Peyer's patch (tissue), 4 donors: ENCODE data around the gene PIK3C2G. TPM values are rescaled to one million over a fixed set of nuclear protein-coding genes. Genes with fewer than 3 reads are reported as not detected.

Experiments used
- DNase-seq, 3 donors: peaks; one replicate each; pipeline ENCODE4 v3.0.0-alpha.2; 2017 to 2019
- H3K27ac ChIP-seq, 4 donors: fragments of 200-600 bp; sonication (generic); one replicate each; pipeline ENCODE4 v1.5.1; 2016 to 2019
- H3K27me3 ChIP-seq, 2 donors: fragments of 200-600 bp; sonication (generic); one replicate each; pipeline ENCODE4 v1.5.1; 2019
- H3K36me3 ChIP-seq, 3 donors: fragments of 200-600 bp; sonication (generic); one replicate each; pipeline ENCODE4 v1.5.1; 2016 to 2019
- H3K4me1 ChIP-seq, 4 donors: fragments of 200-600 bp; sonication (generic); one replicate each; pipeline ENCODE4 v1.5.1; 2016 to 2019
- H3K4me3 ChIP-seq, 4 donors: fragments of 200-600 bp; sonication (generic); 1 replicate in 3 of 4; 2 replicates in 1 of 4; pipeline ENCODE4 v1.5.1; 2016 to 2019; ENCODE audit warnings: mild to moderate bottlenecking in 1 of 4
- H3K9me3 ChIP-seq, 4 donors: fragments of 200-600 bp; sonication (generic); one replicate each; pipeline ENCODE4 v1.5.1; 2016 to 2019; ENCODE audit warnings: mild to moderate bottlenecking in 1 of 4
- POLR2A ChIP-seq, 2 donors: fragments of 450-650 bp; IDR thresholded peaks; one replicate each; pipeline ENCODE4 v1.5.1; 2017; ENCODE audit warnings: antibody characterized with exemption in 2 of 2, mild to moderate bottlenecking in 2 of 2, moderate library complexity in 2 of 2
- total RNA-seq, 4 donors: library from RNA; depleted of rRNA; stranded (reverse); fragments of >200 nt; gene quantifications; one replicate each; pipeline ENCODE4 v1.1.0, GENCODE V29; 2016
- TF ChIP-seq, protein P1 (sequence below), 6 experiments: fragments of 450-650 bp in 4 of 6; fragments of 200-600 bp in 2 of 6; sonication (generic) in 1 of 6; IDR thresholded peaks; one replicate each; pipeline ENCODE4 v1.5.1; 2017 to 2019; ENCODE audit warnings: antibody characterized with exemption in 6 of 6, mild to moderate bottlenecking in 3 of 6, moderate library complexity in 1 of 6

Gene PIK3C2G
- total RNA-seq, 4 donors from 2014 or later = 4.1 to 32.1 (median 24.6) TPM

DNA sequence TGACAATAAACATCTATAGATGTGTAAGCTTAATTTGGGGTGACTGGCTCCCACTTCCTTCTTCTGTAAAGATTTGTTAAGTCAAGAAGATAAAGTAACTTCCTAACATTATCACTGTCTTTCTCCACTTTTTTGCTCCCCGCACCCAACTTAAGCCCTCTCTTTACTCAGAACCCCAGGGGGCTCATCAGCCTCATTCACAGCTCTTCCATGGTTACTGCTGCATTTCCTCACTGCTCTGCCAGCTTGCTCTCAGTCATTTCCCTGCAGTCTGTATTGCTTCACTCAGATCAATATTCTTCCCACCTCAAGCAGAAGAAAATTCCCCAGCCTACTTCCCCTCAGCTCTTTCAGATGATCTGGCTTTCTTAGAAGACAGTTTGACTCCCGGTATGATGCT, 102.0 kb downstream of the PIK3C2G start:
- Histone ChIP-seq H3K4me1 (no peaks in the 10 kb centered on the region), H3K9me3 (no peaks in the 10 kb centered on the region), H3K27me3 (no peaks in the 10 kb centered on the region), H3K4me3 (no peak overlapping the region), H3K27ac (no peak overlapping the region), H3K36me3 (no peaks in the 10 kb centered on the region)
- DNase-seq = no peak
- TF ChIP-seq, protein P1, sequence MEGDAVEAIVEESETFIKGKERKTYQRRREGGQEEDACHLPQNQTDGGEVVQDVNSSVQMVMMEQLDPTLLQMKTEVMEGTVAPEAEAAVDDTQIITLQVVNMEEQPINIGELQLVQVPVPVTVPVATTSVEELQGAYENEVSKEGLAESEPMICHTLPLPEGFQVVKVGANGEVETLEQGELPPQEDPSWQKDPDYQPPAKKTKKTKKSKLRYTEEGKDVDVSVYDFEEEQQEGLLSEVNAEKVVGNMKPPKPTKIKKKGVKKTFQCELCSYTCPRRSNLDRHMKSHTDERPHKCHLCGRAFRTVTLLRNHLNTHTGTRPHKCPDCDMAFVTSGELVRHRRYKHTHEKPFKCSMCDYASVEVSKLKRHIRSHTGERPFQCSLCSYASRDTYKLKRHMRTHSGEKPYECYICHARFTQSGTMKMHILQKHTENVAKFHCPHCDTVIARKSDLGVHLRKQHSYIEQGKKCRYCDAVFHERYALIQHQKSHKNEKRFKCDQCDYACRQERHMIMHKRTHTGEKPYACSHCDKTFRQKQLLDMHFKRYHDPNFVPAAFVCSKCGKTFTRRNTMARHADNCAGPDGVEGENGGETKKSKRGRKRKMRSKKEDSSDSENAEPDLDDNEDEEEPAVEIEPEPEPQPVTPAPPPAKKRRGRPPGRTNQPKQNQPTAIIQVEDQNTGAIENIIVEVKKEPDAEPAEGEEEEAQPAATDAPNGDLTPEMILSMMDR (IDR thresholded peaks at IDR 0.05) = no peak
- TF ChIP-seq POLR2A (IDR thresholded peaks at IDR 0.05) = no peak

DNA sequence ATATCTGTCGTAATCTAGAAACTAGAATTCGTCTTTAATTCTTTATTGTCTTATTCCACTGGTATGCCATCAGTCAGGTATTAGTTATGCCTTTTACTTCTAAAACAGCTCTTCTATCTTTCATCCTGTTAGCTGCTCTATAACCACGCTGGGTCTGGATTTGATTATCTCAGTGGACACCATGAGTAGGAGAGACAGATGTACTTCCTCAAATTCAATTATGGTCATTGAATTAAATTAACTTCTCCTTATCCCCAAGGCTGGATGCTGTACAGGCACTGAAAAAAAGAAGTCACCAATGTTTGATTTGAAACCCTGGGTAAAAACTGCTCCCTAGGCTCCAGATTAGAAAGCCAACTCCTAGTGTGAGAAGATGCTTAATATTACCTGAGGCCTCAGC, 107.3 kb downstream of the PIK3C2G start:
- H3K27ac ChIP-seq = no peak overlapping the region
- H3K9me3 ChIP-seq = no peaks in the 10 kb centered on the region
- DNase-seq = no peak
- no peak overlapping the region for H3K4me3 ChIP-seq
- no peaks in the 10 kb centered on the region for H3K36me3 ChIP-seq
- no peaks in the 10 kb centered on the region for H3K4me1 ChIP-seq
- no peaks in the 10 kb centered on the region for H3K27me3 ChIP-seq
- no peak for TF ChIP-seq POLR2A (IDR thresholded peaks at IDR 0.05)
- TF ChIP-seq, protein P1 (IDR thresholded peaks at IDR 0.05) = no peak

DNA sequence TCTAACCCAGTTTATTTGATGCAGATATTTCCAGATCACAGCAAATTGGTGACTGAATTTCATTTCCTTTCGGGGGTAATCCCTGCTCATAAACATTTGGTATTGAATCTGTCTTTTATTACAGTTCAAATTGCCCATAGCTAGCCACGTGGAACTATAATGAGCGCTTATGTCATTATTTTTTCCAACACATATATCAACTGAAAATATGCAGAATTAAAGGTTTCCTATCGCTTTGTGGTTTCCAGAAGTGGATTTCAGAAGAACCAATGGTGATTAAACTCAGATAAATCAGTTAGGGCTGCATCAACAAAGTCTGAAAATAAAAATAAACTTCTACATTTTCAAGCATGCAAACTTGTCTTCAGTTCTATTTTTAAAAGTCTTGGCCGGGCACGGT, 111.9 kb downstream of the PIK3C2G start:
- no peak for TF ChIP-seq POLR2A (IDR thresholded peaks at IDR 0.05)
- TF ChIP-seq, protein P1 (IDR thresholded peaks at IDR 0.05) = no peak
- Histone ChIP-seq H3K27me3 (no peaks in the 10 kb centered on the region), H3K27ac (no peak overlapping the region), H3K9me3 (no peaks in the 10 kb centered on the region), H3K36me3 (no peaks in the 10 kb centered on the region), H3K4me3 (no peak overlapping the region), H3K4me1 (no peaks in the 10 kb centered on the region)
- no peak for DNase-seq

DNA sequence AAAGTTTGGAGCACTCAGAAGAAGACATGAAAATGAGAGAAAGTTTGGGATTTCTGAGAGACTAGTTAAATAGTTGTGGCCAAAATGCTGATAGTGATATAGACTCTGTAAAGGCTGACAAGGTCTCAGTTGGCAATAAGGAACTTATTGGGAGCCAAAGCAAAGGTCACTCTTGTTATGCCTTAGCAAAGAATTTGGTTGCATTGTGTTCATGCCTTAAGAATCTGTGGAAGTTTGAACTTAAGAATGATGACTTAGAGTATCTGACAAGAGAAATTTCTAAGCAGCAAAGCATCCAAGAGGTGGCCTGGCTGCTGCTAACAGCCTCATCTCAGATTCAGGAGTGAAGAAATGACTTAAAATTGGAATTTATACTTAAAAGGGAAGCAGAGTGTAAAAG, 113.8 kb downstream of the PIK3C2G start:
- TF ChIP-seq POLR2A (IDR thresholded peaks at IDR 0.05) = no peak
- TF ChIP-seq, protein P1 (IDR thresholded peaks at IDR 0.05) = no peak
- Histone ChIP-seq H3K36me3 (no peaks in the 10 kb centered on the region), H3K9me3 (no peaks in the 10 kb centered on the region), H3K27me3 (no peaks in the 10 kb centered on the region), H3K4me3 (no peak overlapping the region), H3K27ac (no peak overlapping the region), H3K4me1 (no peaks in the 10 kb centered on the region)
- no peak for DNase-seq

DNA sequence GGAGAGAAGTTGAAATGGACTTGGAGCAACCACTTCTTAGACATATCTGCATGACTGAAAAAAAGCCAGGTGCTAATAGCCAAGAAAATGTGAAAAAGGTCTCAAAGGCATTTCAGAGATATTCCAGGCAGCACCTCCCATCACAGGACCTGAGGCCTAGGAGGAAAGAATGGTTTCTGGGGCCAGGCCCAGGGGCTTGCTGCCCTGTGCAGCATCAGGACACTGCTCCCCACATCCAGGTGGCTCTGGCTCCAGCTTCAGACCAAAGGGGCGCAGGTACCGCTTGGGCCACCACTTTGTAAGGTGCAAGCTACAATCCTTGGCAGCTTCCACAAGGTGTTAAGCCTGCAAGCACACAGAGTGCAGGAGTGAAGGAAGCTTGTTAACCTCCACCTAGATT, 114.3 kb downstream of the PIK3C2G start:
- H3K4me3 ChIP-seq = no peak overlapping the region

More for the DNA sequence above, 114.3 kb downstream of the PIK3C2G start:
- no peaks in the 10 kb centered on the region for H3K9me3 ChIP-seq
- DNase-seq = no peak
- TF ChIP-seq POLR2A (IDR thresholded peaks at IDR 0.05) = no peak
- TF ChIP-seq, protein P1 (IDR thresholded peaks at IDR 0.05) = no peak
- no peaks in the 10 kb centered on the region for H3K36me3 ChIP-seq
- no peaks in the 10 kb centered on the region for H3K27me3 ChIP-seq
- no peaks in the 10 kb centered on the region for H3K4me1 ChIP-seq
- no peak overlapping the region for H3K27ac ChIP-seq
